ENCODE measurements around the gene C2CD4C.

GRCh38 chr19:428149-428548, 19.2 kb upstream of the C2CD4C start:
- TF ChIP-seq CTCF (IDR thresholded peaks at IDR 0.05; ENCODE audit: low read length): no peak
- no peak for TF ChIP-seq EZH2 (IDR thresholded peaks at IDR 0.05; ENCODE audit: borderline replicate concordance, low read length)

Data from OCI-LY1 (cell line).